ENCODE data around the gene MAPK10.

MAPK10 gene

GRCh38 chr4:86278126-86278525 lies 81.7 kb downstream of the MAPK10 start:
- no peak for DNase-seq (ENCODE audit: low spot score)

GRCh38 chr4:86274642-86275041 lies 85.2 kb downstream of the MAPK10 start:
- no peak for DNase-seq (ENCODE audit: low spot score)

GRCh38 chr4:86272669-86273068 lies 87.2 kb downstream of the MAPK10 start:
- no peak for DNase-seq (ENCODE audit: low spot score)

GRCh38 chr4:86271057-86271456 lies 88.8 kb downstream of the MAPK10 start:
- DNase-seq (ENCODE audit: low spot score), result no peak

- DNase-seq (ENCODE audit: low spot score), result no peak
Measured at GRCh38 chr4:86269354-86269753, 90.5 kb downstream of the MAPK10 start.

GRCh38 chr4:86264241-86264640 lies 95.6 kb downstream of the MAPK10 start:
- DNase-seq (ENCODE audit: low spot score), result no peak

GRCh38 chr4:86261636-86262035 lies 98.2 kb downstream of the MAPK10 start:
- no peak for DNase-seq (ENCODE audit: low spot score)

GRCh38 chr4:86256086-86256485 lies 103.8 kb downstream of the MAPK10 start:
- no peak for DNase-seq (ENCODE audit: low spot score)

GRCh38 chr4:86250619-86251018 lies 109.2 kb downstream of the MAPK10 start:
- no peak for DNase-seq (ENCODE audit: low spot score)

GRCh38 chr4:86250006-86250405 lies 109.8 kb downstream of the MAPK10 start:
- DNase-seq (ENCODE audit: low spot score), result no peak

- DNase-seq (ENCODE audit: low spot score), result no peak
Measured at GRCh38 chr4:86249074-86249473, 110.8 kb downstream of the MAPK10 start.

GRCh38 chr4:86247906-86248305 lies 111.9 kb downstream of the MAPK10 start:
- no peak for DNase-seq (ENCODE audit: low spot score)

- no peak for DNase-seq (ENCODE audit: low spot score)
Measured at GRCh38 chr4:86247320-86247719, 112.5 kb downstream of the MAPK10 start.

- no peak for DNase-seq (ENCODE audit: low spot score)
Measured at GRCh38 chr4:86243750-86244149, 116.1 kb downstream of the MAPK10 start.

GRCh38 chr4:86242677-86243076 lies 117.2 kb downstream of the MAPK10 start:
- no peak for DNase-seq (ENCODE audit: low spot score)

GRCh38 chr4:86235549-86235948 lies 124.3 kb downstream of the MAPK10 start:
- no peak for DNase-seq (ENCODE audit: low spot score)

GRCh38 chr4:86233681-86234080 lies 126.2 kb downstream of the MAPK10 start:
- no peak for DNase-seq (ENCODE audit: low spot score)

- DNase-seq (ENCODE audit: low spot score), result no peak
Measured at GRCh38 chr4:86233090-86233489, 126.8 kb downstream of the MAPK10 start.

GRCh38 chr4:86223472-86223871 lies 136.4 kb downstream of the MAPK10 start:
- DNase-seq (ENCODE audit: low spot score), result no peak

GRCh38 chr4:86221002-86221401 lies 138.9 kb downstream of the MAPK10 start:
- DNase-seq (ENCODE audit: low spot score), result no peak

- no peak for DNase-seq (ENCODE audit: low spot score)
Measured at GRCh38 chr4:86220121-86220520, 139.7 kb downstream of the MAPK10 start.

- DNase-seq (ENCODE audit: low spot score), result no peak
Measured at GRCh38 chr4:86218746-86219473, 140.9 kb downstream of the MAPK10 start.

- no peak for DNase-seq (ENCODE audit: low spot score)
Measured at GRCh38 chr4:86203176-86203575, 156.7 kb downstream of the MAPK10 start.

GRCh38 chr4:86185659-86186058 lies 174.2 kb downstream of the MAPK10 start:
- DNase-seq (ENCODE audit: low spot score), result no peak

Data from hematopoietic multipotent progenitor cell treated with erythropoietin and hydrocortisone succinate and interleukin-3 and kit ligand, for 15 days (in vitro differentiated cells).